Measurements from ENCODE around the gene DYNC1H1.
A peak's percentile ranks its signal among the peaks of the same experiment; 100 is the strongest.

DYNC1H1 gene

DNA sequence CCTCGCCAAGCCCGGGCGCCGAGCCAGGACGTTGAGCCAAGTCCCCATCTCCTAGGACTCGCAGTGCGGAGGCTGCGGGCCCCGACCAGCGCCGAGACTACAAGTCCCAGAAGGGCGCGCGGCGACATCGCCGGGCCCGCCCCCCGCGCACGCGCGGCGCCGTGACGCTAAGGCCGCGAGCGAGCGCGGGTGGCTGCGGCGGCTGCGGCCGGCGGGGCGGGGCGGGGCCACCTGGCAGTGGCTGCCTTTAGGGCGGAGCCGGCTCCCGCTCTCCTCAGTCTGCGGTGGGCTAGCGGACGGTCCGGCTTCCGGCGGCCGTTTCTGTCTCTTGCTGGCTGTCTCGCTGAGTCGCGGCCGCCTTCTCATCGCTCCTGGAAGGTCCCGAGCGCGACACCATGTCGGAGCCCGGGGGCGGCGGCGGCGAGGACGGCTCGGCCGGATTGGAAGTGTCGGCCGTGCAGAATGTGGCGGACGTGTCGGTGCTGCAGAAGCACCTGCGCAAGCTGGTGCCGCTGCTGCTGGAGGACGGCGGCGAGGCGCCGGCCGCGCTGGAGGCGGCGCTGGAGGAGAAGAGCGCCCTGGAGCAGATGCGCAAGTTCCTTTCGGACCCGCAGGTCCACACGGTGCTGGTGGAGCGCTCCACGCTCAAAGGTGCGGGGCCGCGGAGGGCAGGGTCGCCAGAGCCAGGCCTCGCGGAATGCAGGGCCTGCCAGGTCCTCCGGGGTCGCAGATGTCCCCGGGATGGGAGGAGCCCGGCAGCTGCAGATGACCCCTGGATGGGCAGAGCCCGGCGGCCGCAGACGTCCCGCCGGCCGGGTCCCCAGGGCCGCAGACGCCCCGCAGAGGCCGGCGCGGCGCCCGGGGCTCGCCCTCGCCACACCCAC, at the start of gene DYNC1H1:
TSS of gene DYNC1H1 (plus strand) at position 277 of the 884 bp plus-strand sequence. CDS start at position 396, 119 bp downstream.
- DNase-seq: peak; percentile 94 to 96

DNA sequence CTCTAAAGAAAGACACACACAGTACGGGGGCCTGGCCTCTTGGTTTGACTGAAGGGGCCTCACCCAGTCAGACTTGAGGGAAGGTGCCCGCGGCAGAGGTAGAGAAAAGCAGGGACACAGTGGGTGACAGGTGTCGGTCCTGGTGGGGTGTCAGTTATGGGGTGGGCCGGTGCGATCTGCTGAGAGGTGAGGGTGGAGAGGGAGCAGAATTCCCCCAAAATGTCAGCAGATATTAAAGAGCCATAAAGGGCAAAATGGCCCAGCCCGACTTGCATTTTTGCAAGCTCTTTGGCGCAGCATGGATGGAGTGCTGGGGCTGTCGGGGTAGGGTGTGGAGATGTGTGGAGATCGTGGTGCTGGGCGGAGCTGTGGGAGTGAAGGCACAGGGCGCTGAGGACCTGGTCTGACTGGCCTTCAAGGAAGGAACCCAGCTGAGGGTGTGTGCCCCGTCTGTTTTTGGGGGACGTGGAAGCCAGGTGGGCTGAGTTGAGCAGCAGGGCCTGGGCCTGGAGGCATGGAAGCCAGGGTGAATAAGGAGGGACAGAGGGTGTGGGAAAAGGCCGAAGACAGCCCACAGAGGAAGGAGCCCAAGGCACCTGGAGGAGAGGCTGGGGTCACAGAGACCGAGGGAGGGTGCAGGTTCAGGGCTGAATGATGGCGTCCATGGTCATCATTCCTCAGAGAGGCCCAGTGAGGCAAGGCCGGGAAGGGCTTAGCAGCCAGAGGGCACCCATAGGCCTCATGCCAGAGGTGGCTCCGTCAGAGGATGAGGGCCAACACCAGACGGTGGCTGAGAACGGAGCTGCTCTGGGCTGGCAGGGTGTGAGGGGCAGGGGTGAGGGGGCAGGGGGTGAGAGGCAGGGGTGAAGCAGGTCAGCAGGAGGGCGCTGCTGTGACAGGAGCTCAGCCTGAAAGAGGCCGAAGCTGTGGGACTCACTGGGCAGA, 48.2 kb upstream of the DYNC1H1 start:
- DNase-seq: no peak

DNA sequence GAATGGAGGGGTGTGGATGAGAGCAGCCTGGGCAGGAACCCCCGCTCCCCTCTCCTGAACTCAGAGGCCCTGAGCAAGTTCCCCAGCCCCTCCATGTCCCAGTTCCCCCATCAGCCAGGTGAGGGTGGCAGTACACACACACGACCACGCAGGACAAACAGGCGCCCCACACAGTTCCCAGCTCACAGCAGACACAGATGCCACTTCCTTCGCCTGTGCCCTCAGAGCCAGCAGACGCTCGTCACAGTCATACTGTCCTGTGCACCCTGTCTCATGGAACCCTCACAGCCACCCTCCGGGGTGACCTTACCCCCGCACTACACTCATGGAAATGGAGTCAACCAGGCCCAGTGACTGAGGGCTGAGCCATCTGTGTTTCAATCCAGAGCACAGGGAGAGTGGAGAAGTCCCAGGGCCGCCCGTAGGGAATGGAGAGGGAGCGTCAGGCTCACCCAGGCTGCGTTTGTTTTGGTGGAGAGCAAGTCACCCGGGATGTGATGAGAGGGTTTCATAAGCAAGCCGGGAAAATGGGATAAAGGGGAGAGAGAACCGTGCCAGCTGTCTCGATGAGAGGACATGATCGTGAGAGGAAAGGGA, 47.5 kb upstream of the DYNC1H1 start:
- no peak for DNase-seq

- DNase-seq: no peak
Observed at GRCh38 chr14:101917413-101918017, 46.9 kb upstream of the DYNC1H1 start.

GRCh38 chr14:101918065-101918989, 46.0 kb upstream of the DYNC1H1 start:
- no peak for DNase-seq

DNA sequence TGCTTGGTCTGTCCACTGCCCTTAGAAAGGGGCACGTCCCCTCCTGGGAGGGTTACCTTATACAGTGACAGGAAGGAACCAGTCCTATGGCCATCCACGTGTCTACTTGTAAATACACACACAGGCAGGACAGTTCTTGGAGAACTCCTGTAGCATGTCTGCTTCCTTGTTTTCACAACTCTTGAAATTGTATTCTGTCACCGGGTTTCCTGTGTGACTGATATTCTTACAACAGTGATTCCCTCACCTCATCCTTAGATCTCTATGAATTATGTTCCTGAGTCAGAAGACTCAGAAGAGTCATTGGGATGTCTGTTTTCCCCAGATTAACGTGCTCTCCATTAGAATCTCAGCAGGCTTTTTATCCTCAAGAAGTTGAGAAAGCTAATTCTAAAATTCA, 44.1 kb upstream of the DYNC1H1 start:
- DNase-seq: no peak

DNA sequence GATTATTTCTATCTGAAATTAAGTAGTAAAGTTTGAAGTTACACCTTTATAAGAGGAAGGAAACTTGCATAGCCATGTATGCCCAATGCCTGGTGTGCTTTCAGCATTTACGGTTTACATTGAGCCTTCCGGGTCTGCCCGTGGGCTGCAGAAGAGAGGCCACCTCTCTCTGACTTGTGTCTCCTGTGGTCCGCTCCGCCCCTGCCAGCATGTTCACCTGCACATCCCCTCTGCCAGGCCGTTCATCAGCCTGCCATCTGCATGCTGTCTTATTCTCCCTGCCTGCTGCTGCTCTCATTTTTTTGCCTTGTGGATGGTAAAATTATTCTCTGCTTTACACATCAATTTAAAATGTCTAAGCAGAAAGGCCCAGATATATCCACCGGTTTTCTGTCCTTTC, 41.5 kb upstream of the DYNC1H1 start:
- no peak for DNase-seq

- peak; percentile 66 to 75 for DNase-seq
Observed at GRCh38 chr14:101925152-101925551, 39.2 kb upstream of the DYNC1H1 start.

DNA sequence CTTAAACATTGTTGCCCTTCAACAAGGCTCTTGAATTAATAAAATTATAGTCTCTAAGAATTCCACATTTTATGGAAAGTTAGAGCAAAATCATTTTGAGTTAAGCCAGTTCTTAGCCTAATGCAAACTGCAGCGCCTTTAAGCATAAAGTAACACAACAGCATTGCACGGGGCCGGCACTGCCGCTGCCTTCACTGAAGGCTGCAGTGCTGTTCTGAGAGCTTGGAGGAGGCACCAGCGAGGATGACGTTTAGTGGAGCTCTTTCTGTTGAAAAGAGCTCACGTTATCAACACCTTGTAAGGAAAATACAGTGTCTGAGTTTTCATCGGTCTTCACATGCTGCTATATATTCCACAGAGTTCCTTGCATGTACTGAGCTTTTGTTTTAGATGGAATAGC, 38.3 kb upstream of the DYNC1H1 start:
- peak; percentile 48 to 53 for DNase-seq

- no peak for DNase-seq
Observed at GRCh38 chr14:101926620-101927019, 37.8 kb upstream of the DYNC1H1 start.

DNA sequence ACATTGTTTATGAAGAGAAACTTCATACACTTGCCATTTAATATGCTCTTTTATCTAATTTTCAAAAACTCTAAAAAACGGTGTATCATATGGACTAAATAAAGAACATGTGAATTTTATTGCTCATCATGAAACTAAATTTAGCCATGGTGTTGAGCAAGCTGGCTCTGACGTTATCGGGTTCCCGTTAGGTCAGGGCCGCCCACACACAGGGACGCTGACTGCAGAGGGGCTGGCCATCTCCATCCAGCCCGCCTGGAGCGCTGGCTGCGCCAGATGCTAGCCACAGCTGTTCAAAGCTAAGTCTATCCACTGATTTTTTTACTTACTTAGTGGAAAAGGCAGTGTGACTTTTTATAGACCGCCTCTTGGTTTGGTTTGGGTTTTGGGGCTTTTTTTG, 36.5 kb upstream of the DYNC1H1 start:
- DNase-seq: peak; percentile 48 to 78

- no peak for DNase-seq
Observed at GRCh38 chr14:101928415-101928841, 35.9 kb upstream of the DYNC1H1 start.

DNA sequence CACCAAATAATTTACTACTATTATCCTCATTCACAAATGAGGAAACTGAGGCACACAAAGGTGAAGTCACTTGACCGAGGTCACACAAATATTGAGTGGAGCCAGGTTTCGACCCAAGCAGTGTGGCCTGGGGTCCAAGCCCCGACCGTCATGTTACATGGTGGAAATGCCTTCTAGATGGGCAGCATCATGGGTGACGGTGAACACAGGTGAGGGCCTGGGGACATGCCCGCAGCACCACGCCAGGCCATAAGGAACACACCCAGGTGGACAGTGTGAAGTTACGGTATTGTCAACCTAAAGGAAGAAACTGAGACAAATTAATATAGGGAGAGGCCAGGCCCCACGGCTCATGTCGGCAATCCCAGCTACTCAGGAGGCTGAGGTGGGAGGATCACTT, 35.3 kb upstream of the DYNC1H1 start:
- no peak for DNase-seq

- DNase-seq: no peak
Observed at GRCh38 chr14:101929946-101930345, 34.4 kb upstream of the DYNC1H1 start.

DNA sequence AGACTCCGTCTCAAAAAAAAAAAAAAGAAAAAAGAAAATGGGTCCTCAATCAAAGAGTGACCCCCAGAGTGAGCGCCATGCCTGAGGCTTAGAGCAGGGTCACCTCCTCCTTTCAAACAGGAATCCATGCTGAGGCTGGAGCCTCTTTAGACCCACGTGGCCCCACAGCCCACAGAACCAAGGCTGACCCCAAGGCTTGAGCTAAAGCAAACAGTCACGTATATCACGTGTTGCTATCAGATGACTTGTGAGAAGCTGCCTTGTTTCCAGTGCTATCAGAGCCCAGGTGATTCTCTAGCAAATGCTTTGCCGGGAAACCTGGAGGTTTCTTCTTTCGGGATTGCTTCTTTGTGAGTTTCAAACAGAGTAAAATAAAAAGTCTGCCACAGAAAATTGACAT, 31.7 kb upstream of the DYNC1H1 start:
- no peak for DNase-seq

- DNase-seq: no peak
Observed at GRCh38 chr14:101933209-101933608, 31.2 kb upstream of the DYNC1H1 start.

GRCh38 chr14:101934601-101935150, 29.7 kb upstream of the DYNC1H1 start:
- DNase-seq: no peak

- no peak for DNase-seq
Observed at GRCh38 chr14:101937926-101938767, 26.2 kb upstream of the DYNC1H1 start.

- DNase-seq: no peak
Observed at GRCh38 chr14:101939646-101940170, 24.7 kb upstream of the DYNC1H1 start.

- DNase-seq: no peak
Observed at GRCh38 chr14:101944451-101944850, 19.9 kb upstream of the DYNC1H1 start.

Measured in SHP77 (cell line).